ENCODE results near the gene TMED4.
"Not testable (repeated sequence)": the region's sequence is repeated elsewhere in the genome, so short reads cannot be mapped to it uniquely, and the experiment has no call there.

TMED4 gene

DNA sequence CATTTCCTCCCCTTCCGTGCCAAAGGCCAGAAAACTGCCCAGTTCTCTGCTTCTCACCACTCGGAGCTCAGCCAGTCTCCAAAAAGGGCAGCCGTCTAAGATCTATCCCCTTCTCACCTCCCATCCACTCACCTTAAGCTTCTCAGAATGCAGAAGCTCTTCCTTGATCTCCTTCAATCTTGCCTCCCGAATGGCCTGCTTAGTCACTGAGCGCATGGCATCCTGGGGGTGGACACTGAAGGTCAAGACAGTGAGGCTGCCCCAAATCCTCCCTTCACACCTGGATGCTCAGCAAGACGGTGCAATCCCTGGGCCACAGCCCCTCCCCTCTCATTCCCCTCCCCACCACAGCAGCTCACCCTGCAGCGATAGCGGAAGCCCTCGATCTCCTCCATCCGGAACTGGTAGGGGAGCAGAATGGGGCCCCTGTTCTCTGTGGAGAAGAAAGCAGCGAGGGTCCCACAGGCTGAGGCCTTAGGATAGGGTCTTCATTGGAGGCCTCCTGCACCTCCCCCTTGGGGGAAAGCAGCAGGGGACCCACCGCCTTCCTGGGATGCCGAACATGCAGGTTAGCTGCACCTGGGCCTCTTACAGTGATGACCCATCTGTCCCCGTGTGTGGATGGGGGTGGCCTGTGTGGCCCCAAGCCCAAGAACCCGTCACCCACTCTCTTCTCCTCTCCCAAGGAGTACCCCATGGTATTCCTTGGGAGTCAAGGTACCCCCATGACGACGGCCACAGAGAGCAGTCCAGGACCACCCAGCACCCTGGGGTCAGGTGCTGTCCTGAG lies 13.1 kb downstream of the TMED4 start:
- ATAC-seq = no peak

DNA sequence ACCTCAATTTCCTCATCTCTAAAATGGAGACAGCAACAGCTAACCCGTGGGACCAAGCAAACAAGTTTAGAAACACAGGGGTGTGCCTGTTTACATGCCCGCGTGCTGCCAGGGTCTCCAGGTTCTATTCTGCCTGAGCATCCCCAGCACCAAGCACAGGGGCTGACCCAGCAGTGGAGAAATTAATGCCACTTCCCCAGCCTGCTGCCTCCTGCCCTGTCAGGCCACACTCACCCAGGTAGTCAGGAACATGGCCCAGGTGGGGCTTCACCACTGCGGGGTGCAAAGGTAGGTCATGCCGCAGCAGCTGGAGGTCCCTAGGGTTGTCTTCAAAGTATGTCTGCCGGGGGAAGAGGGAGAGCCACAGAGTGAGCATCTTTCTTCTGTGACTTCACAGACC lies 14.1 kb downstream of the TMED4 start:
- no peak for ATAC-seq

DNA sequence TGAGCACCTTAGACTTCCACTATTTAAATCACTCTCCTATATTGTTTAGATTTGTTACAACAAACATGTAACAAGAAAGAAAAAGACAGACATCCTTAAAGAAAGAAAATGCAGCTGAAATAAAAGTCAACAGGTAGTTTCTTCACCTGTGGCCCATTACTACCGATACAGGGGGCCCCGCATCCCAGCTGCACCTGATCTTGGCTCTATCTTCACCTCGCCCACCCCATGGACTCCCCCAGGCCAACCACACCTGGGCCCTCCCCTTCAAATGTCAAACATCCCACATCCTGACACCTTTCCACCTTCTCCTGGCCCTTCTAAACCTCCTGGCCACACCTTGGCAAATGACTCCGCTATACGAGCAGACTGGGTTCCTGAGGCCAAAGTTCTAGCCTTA lies 15.4 kb downstream of the TMED4 start:
- ATAC-seq = no peak

DNA sequence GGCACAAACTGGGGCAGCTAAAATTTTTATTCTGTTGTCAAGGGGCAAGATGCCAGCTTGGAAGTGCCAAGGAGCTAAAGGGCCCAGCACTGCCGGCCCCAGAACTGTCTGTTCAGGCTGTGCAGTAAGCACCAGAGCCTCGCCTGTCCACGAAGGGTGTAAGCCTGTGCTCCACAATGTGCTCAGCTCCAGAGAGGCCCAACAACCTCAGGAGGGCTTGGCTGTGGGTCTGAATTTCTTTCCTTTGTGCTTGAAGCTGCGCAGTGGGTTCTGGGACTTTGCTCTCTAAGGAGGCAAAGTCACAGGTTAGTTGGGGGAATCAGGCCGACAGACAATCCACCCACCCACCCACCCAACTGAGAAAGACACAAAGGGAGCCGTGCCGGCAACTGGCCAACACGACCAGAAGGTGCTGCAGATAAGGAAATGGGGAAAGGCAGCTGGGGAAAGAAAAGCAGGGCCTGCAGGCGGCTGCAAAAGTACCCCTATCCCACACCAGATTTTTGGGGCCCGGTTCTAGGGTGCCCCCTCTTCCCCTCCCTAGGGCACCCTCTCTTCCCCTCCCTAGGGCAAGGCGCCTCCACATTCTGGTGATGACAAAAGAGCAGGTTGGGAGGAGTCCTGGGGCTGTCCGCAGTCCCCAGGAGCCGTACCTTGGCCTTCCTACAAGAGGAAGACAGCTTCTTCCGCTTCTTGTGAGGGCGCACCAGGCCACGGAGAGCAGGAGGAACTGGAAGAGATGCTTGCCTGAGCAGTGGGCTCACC lies 16.1 kb downstream of the TMED4 start:
- peak; percentile 11 to 24 for ATAC-seq

DNA sequence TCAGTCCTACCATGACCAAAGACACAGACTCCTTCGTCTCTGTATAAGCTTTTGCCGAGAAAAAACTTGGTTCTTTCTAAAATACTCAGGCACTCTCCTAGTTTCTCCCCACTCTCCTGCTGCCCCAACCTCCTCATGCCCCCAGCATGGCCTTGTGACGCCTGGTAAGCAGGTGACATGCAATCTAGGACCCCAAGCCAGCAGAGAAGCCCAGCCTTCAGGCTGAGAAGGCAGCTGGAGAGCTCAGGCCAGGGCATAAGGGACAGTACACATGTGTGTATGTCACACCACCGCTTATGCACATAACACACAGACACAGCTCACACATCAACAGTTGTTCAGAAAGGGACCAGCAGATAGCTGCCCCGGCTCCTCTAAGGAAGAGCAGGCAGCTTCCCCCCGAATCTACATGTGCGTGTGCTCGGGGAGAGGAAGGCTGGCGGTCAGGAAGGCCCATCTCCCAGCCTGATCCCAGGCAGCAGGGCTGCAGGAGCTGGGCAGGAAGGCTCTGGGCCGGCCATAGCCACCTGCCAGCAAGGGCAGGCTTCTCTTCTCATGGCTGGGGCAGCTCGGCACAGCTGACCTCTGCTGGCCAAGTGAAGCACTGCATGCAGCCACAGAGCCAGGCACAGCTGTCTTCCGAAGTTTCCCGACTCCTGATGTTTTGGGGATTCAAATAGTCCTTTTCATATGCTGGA lies 16.8 kb downstream of the TMED4 start:
- peak; percentile 72 to 87 for ATAC-seq

DNA sequence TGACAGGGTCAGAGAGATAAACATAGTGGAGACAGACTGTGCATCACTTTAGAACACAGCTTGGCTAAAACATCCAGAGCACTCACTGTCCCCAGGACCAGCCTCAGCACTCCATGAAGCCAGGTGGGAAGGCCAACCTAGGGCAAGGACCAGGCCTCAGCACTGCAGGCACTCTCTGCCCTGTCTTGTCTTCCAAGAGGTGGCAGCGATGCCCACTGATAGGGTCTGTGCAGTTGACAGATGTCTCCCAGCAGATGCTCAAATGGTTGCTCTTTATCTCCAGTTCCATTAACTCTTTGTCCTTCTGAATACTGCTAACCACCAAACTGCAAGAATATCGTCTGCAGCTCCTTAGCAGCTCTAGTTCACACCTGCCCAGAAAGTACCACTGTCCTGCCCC lies 17.4 kb downstream of the TMED4 start:
- ATAC-seq = no peak

DNA sequence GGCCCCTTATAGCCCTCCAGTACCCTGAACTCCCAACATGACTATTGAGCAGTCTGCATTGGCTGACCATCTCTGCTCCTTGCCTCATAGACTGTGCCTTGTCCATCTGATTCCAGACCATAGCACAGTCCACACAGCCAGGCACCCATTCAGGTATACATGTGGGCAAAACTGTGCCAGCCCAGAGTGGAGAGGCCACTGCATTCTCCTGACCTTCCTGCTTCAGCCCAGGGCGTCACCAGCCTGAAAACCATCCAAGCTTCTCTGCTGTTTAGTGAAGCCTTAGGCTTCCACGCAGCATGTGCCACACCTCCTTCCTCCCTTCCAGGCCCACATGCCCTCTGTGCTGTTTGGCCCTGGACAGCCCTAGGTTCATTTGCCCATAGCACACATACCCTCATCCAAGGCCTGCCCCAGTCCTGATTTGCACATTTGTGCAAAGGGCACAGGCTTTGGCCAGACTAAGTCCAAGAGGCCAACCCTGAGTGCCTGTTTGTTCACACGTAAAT lies 18.8 kb downstream of the TMED4 start:
- ATAC-seq = no peak

DNA sequence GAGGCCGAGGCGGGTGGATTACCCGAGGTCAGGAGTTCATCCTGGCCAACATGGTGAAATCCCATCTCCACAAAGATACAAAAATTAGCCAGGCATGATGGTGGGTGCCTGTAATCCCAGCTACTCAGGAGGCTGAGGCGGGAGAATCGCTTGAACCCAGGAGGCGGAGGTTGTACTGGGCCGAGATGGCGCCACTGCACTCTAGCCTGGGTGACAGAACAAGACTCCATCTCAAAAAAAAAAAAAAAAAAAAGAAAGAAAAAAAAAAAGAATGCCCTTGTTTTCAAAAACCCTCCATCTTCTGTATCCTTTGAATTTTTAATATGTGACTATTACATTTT lies 19.4 kb downstream of the TMED4 start:
- ATAC-seq = not testable (repeated sequence)

DNA sequence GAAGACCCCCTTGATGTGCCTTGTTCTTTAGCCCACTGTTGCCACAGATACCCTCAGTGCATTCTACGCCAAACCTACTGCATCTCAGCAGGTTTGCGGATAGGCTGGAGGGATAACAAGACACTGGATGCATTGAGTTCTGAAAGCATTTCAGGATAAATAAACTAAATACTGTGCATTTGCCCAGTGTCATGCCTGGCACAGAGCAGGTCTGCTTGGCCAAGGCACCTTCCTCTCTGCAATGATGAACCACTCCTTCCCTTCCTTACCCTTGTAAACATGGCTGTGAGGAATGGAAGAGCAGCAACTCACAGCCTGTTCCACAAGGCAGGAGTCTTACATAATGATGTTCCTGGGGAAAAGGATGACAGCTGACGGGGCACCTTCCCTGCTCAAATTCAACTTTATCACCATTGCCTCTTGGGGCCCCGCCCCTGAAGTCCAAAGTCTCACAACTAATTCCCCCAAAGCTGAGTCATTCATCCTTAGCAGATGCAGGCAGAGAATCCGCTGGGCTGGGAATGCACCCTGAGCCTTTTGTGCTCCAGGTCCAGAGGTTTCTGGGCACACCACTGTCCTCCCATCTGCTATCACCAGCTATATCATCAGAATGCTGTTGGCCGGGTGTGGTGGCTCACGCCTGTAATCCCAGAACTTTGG lies 19.9 kb downstream of the TMED4 start:
- ATAC-seq = no peak

DNA sequence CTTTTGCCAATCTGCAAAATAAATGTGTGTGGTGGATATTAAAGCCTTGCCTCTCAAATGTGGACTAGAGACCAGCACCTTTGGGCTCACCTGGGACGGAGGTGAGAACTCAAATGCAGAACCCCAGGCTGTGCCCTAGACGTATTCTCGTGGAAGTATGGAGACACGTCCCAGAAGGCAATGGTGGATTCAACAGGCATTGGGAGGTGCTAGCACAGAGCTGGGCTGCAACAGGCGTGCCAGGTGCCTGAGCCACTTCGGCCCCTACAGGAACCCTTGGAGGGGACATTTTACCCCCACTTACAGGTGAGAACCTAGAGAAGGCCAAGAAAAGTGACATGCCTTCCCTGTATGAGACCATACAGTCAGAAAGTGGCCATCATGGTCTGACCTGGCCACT lies 20.6 kb downstream of the TMED4 start:
- no peak for ATAC-seq

DNA sequence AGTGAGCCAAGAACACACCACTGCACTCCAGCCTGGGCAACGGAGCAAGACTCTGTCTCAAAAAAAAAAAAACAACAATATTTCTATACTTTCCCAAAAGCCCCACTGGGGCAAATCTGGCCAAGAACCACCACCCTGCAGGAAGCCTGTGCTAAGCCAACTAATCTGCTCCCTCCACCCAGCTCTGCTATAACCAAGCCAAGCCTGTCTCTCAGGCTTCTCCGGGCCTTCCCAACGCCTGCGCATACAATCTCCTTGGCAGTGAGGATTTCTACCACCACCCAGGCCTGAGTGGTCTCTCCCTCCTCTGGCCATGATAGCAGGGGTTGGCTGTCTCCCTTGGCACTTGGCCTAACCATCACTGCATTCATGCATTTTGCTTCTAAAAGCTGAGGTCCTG lies 22.5 kb downstream of the TMED4 start:
- no peak for ATAC-seq

DNA sequence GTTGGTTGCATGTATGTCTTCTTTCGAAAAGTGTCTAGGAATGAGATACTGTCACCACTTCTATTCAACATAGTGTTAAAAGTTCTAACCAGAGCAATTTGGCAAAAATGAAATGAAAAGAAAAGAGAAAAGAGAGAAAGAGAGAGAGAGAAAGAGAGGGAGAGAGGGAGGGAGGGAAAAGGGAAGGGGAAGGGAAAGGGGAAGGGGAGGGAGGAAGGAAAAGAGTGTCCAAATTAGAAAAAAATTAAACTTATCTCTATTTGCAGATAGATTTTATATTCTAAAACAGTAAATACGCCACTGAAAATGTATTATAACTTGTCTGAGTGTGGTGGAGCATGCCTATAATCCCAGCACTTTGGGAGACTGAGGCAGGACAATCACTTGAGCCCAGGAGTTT lies 24.5 kb downstream of the TMED4 start:
- no peak for ATAC-seq

DNA sequence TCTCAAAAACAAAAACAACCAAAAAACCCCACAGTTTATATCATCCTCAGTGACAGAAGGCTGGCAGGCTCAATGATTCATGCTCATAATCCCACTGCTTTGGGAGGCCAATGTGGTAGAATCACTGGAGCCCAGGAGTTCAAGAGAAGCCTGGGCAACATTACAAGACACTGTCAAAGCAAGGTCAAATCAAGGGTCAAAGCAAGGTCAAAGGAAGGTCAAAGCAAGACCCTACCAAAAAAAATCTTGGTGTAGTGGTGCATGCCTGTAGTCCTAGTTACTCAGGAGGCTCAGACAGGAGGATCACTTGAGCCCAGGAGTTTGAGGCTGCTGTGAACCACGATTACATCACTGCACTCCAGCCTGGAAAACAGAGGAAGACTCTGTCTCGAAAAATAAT lies 26.7 kb downstream of the TMED4 start:
- ATAC-seq = no peak

DNA sequence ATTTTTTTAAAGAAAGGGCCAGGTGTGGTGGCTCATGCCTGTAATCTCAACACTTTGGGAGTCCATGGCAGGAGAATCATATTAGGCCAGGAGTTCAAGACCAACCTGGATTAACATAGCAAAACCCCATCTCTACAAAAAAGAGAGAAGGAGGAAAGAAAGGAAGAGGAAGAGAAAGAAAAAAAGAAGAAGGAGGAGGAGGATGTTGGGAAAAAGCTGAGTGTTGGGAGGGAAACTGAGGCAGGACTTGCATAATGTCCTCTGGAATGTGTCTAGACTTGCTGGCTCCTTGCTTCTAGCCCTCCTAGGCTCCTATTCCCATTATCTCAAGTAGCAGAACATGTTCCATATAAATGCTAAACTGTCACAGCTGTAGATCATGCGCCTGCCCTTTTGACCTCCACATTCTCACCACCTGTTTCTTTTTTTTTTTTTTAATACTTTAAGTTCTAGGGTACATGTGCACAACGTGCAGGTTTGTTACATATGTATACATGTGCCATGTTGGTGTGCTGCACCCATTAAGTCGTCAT lies 29.5 kb downstream of the TMED4 start:
- ATAC-seq = not testable (repeated sequence)

DNA sequence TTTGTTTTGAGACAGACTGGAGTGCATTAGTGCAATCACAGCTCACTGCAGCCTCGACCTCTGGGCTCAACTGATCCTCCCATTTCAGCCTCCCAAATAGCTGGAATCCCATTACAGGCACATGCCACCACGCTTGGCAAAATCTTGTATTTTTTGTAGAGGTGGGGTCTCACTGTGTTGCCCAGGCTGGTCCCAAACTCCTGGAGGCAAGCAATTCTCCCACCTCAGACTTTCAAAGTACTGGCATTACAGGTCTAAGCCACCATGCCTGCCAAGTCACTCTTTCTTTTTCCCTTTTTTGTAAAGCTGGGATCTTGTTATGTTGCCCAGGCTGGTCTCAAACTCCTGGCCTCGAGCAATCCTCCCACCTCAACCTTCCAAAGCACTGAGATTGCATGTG lies 32.6 kb downstream of the TMED4 start:
- ATAC-seq = no peak

DNA sequence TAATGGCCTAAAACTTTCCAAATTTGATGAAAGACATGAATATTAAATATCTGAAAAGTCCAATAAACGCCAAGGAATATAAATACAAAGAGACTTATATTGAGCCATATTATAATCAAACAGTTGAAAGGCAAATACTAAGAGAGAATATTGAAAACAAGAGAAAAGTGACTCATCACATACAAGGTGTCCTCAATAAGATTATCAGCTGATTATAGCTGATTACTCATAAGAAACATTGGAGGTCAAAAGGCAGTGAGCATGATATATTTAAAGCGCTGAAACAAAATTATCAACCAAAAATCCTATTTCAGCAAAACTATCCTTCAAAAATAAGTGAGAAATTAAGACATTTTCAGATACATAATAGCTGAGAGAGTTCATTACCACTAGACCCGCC lies 33.1 kb downstream of the TMED4 start:
- peak in 1 of 2 donors; percentile 72 for ATAC-seq

DNA sequence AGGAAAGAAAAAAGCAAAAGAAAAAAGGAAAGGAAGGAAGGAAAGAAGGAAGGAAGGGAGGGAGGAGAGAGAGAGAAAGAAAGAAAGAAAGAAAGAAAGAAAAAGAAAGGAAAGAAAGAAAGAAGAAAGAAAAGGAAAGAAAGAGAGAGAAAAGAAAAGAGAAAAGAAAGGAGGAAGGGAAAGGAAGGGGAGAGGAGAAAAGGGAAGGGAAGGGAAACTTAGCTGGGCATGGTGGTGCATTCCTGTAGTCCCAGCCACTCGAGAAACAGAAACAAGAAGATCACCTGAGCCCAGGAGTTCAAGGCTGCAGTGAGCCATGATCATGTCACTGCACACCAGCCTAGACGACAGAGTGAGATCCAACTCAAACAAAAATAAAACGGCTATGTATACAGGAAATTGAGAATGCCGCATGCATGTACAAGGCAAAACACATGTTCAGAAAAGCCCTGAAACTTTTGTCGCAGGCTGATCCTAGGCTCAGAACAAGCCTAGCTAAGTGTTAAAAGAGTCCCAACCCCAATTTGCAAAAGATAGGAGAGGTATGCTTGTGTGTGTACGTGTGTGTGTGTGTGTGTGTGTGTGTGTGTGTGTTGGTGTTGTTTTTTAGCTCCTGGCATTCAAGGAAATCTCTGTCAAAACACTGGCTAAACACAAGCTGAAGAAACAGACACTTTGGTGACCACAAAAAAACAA lies 34.3 kb downstream of the TMED4 start:
- ATAC-seq = no peak

DNA sequence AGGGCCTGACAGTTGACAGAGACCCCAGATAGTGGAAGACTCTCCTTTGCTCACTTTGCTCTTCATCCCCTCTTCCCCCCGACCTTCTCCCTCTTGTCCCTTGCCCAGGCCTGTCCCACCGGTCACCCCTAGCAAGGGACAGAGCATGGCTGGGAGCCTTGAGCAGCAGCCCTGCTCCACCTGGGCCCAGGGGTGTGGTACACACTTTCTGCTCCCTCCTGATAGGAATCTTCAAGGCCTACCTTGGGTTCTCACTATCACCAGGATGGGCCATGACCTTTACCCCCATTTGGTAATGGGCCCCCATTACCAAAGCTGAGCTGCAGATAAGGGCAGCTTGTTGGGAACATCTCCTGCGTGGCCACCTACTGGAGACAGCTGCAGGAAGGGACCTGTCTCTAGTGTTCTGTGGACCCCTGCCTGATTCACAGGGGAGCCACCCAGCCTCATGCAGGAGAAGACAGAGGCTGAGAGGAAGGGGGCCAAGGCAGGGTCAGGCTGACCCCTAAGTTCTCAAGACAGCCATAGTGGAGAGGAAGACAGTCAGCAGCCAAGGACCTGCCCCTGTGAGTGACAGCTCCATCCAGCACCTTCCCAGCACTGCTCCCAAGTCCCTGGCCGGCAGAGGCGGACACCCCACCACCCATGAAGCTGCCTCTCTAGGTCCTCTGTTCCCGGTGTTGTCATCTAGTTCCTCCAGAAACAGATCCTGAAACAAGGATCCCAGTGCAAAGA lies 40.0 kb downstream of the TMED4 start:
- ATAC-seq = no peak

DNA sequence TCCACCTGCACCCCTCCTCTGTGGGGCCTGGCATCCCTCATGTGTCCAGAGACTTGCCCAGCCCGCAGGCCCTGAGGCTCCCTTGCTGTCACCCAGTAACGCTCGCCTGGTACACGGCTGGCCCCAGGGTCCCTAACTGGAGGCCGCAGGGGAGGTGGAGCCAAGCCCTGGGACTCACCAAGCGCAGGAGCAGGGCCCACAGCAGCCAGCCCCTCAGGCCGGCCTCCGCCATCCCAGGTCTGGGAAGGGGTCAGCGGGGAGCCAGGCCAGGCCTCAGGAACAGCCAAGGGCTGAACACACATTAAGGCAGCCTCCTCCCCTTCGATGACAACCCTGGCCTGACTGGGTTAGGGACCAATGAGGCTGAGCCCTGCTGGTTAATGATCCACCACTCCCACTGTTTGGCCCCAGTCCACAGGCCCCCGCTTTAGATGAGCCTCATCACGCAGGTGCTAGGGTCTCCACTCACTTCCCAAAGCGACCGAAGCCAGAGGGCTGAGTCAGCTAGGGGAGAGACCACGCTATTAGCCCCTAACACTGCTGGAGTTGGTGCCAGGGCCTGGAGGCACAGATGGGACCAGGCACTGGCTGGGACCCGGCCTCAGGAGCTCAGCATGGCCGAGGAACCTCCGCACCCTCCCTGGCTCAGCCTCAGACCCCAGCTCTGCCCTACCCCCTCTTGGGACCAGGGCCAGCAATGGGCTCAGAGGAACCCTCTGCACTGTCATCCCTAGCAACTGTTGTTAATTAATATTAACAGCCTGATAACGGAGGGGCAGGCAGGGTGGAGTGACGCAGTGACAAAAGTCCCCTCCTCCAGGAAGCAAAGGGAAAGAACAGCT lies 40.8 kb downstream of the TMED4 start, which contains the start of gene NPC1L1:
Gene NPC1L1, minus strand, starts transcription at position 303 of the 842 bp plus-strand sequence. Its CDS starts 71 bp downstream, at position 232.
- no peak for ATAC-seq

DNA sequence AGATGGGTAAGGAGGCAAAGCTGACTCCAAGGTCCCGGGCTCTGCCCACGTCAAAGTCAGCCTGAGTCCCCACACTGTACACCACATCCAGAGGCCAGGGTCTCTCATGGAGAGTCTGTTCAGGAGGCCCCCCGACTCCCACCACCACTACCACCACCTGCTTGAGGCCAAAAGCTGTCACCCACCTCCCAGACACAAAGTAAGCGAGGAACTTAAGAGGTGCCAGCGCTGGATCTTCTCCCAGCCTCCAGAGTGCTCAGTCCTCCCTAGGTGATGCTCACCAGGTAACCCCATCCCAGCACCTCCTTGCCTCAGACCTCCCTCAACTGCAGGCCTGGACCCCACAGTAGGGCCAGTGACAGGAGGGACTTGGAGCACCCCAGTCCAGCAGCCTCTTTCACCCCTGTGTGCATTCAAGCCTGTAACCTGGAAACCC lies 41.4 kb downstream of the TMED4 start:
- no peak for ATAC-seq

All from activated CD4-positive, CD25-positive, alpha-beta regulatory T cell treated with anti-CD3 and anti-CD28 coated beads, Interleukin-2, amount 50 U/mL, for 24 hours (primary cell).